Activated naive CD8-positive, alpha-beta T cell treated with anti-CD3 and anti-CD28 coated beads for 36 hours (primary cell): ENCODE measurements around the gene C4orf46. TPM values are rescaled to one million over a fixed set of nuclear protein-coding genes. Genes with fewer than 3 reads are reported as not detected.
"Not testable (repeated sequence)": the region's sequence is repeated elsewhere in the genome, so short reads cannot be mapped to it uniquely, and the experiment has no call there.

ENCODE experiments used
- DNase-seq: peaks from one replicate; pipeline ENCODE4 v3.0.0; 2021
- H3K27ac Mint-ChIP-seq: one replicate; pipeline ENCODE4 v1.8.0; 2022; ENCODE audit warnings: mild to moderate bottlenecking, moderate library complexity, mixed read lengths
- H3K27me3 Mint-ChIP-seq: one replicate; pipeline ENCODE4 v1.8.0; 2022; ENCODE audit warnings: mild to moderate bottlenecking, mixed read lengths
- H3K36me3 Mint-ChIP-seq: one replicate; pipeline ENCODE4 v1.8.0; 2021; ENCODE audit warnings: mild to moderate bottlenecking, mixed read lengths
- H3K4me1 Mint-ChIP-seq: one replicate; pipeline ENCODE4 v1.8.0; 2021; ENCODE audit warnings: mixed read lengths
- H3K4me3 Mint-ChIP-seq: one replicate; pipeline ENCODE4 v1.8.0; 2022; ENCODE audit warnings: mild to moderate bottlenecking, moderate library complexity, mixed read lengths
- H3K9me3 Mint-ChIP-seq: one replicate; pipeline ENCODE4 v1.8.0; 2022; ENCODE audit warnings: mixed read lengths
- total RNA-seq, 2 experiments: library from RNA; stranded (reverse); gene quantifications; one replicate each; pipeline ENCODE4 v1.2.3, GENCODE V29; 2021

Gene C4orf46
- 10 to 100 TPM; 18.9 to 20.9 TPM for total RNA-seq

- peak within 1 kb of the TSS; percentile 98 for H3K4me3 Mint-ChIP-seq
- no peaks in the 10 kb centered on the region for H3K9me3 Mint-ChIP-seq
- H3K36me3 Mint-ChIP-seq = peaks cover 14% of the 10 kb centered on the region
- no peak for DNase-seq
- no peaks in the 10 kb centered on the region for H3K27me3 Mint-ChIP-seq
- H3K27ac Mint-ChIP-seq = peak within 1 kb of the TSS; percentile 98
- H3K4me1 Mint-ChIP-seq = peaks cover 21% of the 10 kb centered on the region
Observed at GRCh38 chr4:158671665-158671914, at the start of gene C4orf46. Gene C4orf46, minus strand, starts transcription at chr4:158671887. Its CDS starts 86 bp downstream, at chr4:158671801.

- no peak for DNase-seq
- Mint-ChIP-seq H3K27me3 (no peaks in the 10 kb centered on the region), H3K9me3 (no peaks in the 10 kb centered on the region), H3K4me3 (no peak overlapping the region), H3K4me1 (peaks cover 16% of the 10 kb centered on the region), H3K36me3 (peaks cover 61% of the 10 kb centered on the region), H3K27ac (peak overlapping the region; percentile 31)
Observed at GRCh38 chr4:158715802-158716201, 44.1 kb upstream of the C4orf46 start.

GRCh38 chr4:158714937-158715336 is 43.2 kb upstream of the C4orf46 start:
- no peaks in the 10 kb centered on the region for H3K9me3 Mint-ChIP-seq
- H3K27ac Mint-ChIP-seq = no peak overlapping the region
- peaks cover 61% of the 10 kb centered on the region for H3K36me3 Mint-ChIP-seq
- no peaks in the 10 kb centered on the region for H3K27me3 Mint-ChIP-seq
- peaks cover 15% of the 10 kb centered on the region for H3K4me1 Mint-ChIP-seq
- H3K4me3 Mint-ChIP-seq = no peak overlapping the region
- no peak for DNase-seq

DNA sequence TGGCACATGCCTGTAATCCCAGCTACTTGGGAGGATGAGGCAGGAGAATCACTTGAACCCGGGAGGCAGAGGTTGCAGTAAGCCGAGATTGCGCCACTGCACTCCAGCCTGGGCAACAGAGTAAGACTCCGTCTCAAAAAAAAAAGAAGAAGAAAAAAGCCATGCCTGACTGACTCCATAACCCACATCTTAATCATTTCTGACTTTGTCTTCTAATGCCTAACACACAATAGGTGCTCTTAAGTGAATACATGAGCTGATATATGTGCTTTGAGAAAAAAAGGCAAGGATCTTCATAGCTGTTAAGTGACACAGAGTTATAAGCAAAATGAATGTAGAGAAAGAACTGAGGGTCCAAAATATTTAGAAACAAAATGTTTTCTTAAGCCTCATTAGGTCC is 40.9 kb upstream of the C4orf46 start:
- not testable (repeated sequence) for DNase-seq, H3K4me1 Mint-ChIP-seq, H3K27ac Mint-ChIP-seq, H3K27me3 Mint-ChIP-seq, H3K4me3 Mint-ChIP-seq, H3K9me3 Mint-ChIP-seq
- peaks cover 52% of the 10 kb centered on the region for H3K36me3 Mint-ChIP-seq

DNA sequence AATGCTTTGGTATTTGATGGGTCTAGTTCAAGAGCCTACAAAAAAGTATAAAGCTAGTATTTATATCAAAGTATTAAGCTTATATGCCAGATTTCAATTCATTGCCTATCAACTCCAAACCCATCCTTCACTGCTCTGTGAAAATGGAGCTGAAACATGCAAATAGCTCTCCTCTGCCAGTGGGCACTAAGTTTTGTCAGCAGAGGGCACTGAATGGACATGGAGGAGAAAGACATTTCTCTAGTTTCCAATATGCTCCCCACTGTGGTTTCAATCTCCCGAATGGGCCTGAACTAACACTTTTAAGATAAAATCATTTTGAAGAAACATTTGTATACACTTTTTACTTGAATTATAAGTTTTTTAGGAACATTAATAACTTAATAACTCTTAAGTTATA is 39.1 kb upstream of the C4orf46 start:
- Mint-ChIP-seq H3K27ac (no peak overlapping the region), H3K36me3 (peaks cover 51% of the 10 kb centered on the region), H3K4me3 (no peak overlapping the region), H3K27me3 (no peaks in the 10 kb centered on the region), H3K9me3 (no peaks in the 10 kb centered on the region), H3K4me1 (peaks cover 2% of the 10 kb centered on the region)
- DNase-seq = no peak

GRCh38 chr4:158704274-158704673 is 32.6 kb upstream of the C4orf46 start:
- no peak for DNase-seq
- Mint-ChIP-seq H3K4me1 (no peaks in the 10 kb centered on the region), H3K27me3 (no peaks in the 10 kb centered on the region), H3K4me3 (no peak overlapping the region), H3K36me3 (peaks cover 23% of the 10 kb centered on the region), H3K9me3 (no peaks in the 10 kb centered on the region), H3K27ac (no peak overlapping the region)

DNA sequence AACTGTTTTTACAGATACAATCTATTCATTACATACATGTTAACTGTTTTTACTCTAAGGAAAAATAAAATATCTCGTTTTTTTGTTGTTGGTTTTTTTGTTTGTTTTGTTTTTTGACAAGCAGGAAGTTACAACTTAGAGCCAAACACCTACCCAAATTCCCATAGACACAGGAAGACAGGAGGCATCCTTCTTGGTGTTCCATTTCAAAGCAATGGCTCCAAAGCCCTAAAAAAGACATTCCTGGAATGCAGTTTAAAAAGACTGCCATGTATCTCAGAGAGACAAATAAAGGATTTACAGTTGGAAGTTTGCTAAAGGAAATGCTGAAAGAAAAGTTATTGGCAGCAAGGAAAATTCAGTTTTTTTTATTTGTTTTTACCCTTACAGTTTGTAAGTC is 17.1 kb upstream of the C4orf46 start:
- Mint-ChIP-seq H3K27ac (no peak overlapping the region), H3K9me3 (no peaks in the 10 kb centered on the region)

DNA sequence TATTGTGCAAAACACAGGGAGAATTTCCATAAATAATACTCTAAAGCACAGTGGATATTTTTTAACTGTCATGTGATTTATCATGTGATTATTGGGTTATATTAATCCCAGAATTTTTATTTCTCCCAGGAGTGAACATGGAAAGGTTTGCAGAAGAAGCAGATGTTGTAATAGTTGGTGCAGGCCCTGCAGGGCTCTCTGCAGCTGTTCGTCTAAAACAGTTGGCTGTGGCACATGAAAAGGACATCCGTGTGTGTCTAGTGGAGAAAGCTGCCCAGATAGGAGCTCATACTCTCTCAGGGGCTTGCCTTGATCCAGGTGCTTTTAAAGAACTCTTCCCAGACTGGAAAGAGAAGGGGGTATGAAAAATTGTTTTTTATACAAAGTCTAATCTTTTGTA is 10.4 kb upstream of the C4orf46 start:
- no peak for DNase-seq
- H3K27ac Mint-ChIP-seq = no peak overlapping the region
- H3K27me3 Mint-ChIP-seq = no peaks in the 10 kb centered on the region
- peaks cover 12% of the 10 kb centered on the region for H3K36me3 Mint-ChIP-seq
- no peak overlapping the region for H3K4me3 Mint-ChIP-seq
- no peaks in the 10 kb centered on the region for H3K9me3 Mint-ChIP-seq
- no peaks in the 10 kb centered on the region for H3K4me1 Mint-ChIP-seq

More for the DNA sequence above, 17.1 kb upstream of the C4orf46 start:
- no peaks in the 10 kb centered on the region for H3K4me1 Mint-ChIP-seq
- no peaks in the 10 kb centered on the region for H3K27me3 Mint-ChIP-seq
- no peak for DNase-seq
- peaks cover 10% of the 10 kb centered on the region for H3K36me3 Mint-ChIP-seq
- no peak overlapping the region for H3K4me3 Mint-ChIP-seq

GRCh38 chr4:158681629-158682028 is 9.9 kb upstream of the C4orf46 start:
- no peaks in the 10 kb centered on the region for H3K27me3 Mint-ChIP-seq

DNA sequence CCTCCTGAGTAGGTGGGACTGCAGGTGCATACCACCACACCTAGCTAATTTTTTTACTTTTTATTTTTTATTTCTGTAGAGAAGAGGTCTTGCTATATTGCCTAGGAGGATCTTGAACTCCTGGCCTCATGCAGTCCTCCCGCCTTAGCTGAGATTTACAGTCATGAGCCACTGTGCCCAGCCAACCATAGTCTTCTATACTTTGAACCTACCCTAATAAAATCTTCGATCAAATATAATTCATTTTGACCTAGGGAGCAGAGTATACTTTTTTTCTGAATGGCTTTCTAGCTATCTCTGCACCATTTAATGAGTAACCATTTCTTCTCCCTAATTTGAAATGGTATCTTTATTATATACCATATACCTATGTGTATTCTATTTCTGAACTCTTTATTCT is 7.1 kb upstream of the C4orf46 start:
- peaks cover 5% of the 10 kb centered on the region for H3K4me1 Mint-ChIP-seq
- H3K9me3 Mint-ChIP-seq = no peaks in the 10 kb centered on the region
- H3K4me3 Mint-ChIP-seq = no peak overlapping the region
- no peak for DNase-seq
- H3K36me3 Mint-ChIP-seq = peaks cover 6% of the 10 kb centered on the region
- H3K27ac Mint-ChIP-seq = no peak overlapping the region
- H3K27me3 Mint-ChIP-seq = no peaks in the 10 kb centered on the region

More at GRCh38 chr4:158681629-158682028, 9.9 kb upstream of the C4orf46 start:
- no peak overlapping the region for H3K27ac Mint-ChIP-seq
- peaks cover 3% of the 10 kb centered on the region for H3K4me1 Mint-ChIP-seq
- no peaks in the 10 kb centered on the region for H3K9me3 Mint-ChIP-seq
- no peak for DNase-seq
- H3K36me3 Mint-ChIP-seq = peaks cover 9% of the 10 kb centered on the region
- H3K4me3 Mint-ChIP-seq = no peak overlapping the region

DNA sequence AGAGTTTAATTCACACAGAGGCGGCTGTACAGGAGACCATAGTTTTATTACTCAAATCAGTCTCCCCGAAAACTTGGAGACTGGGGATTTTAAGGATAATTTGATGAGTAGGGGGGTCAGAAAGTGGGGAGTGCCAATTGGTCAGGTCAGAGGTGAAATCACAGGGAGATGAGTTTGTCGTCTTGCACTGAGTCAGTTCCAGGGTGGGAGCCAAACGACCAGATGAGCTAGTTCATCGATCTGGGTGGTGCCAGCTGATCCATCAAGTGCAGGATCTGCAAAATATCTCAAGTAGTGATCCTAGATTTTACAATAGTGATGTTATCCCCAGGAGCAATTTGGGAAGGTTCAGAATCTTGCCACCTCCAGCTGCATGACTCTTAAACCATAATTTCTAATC is 4.4 kb upstream of the C4orf46 start:
- no peaks in the 10 kb centered on the region for H3K27me3 Mint-ChIP-seq
- peaks cover 11% of the 10 kb centered on the region for H3K4me1 Mint-ChIP-seq
- no peaks in the 10 kb centered on the region for H3K9me3 Mint-ChIP-seq
- DNase-seq = no peak
- H3K4me3 Mint-ChIP-seq = no peak overlapping the region
- peaks cover 4% of the 10 kb centered on the region for H3K36me3 Mint-ChIP-seq
- no peak overlapping the region for H3K27ac Mint-ChIP-seq

DNA sequence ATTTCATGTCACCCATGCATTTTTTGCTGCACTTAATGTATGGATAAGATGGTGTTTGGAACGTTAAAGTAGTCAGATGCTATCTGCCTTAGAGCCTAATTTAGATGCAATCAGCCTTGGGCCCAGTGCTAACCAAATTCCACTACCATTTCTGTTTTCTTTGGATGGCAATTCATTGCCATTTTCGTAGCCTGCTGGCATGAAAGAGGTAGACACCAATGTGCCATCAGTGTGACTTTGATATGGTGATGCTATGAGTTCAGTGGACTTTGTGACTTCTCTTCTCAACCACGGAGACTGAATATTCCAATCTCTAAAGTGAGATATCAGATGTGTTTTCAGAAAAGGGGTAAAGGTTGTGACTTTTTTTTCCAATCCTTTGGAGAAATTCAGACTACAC is 1.9 kb upstream of the C4orf46 start:
- no peaks in the 10 kb centered on the region for H3K9me3 Mint-ChIP-seq
- H3K27me3 Mint-ChIP-seq = no peaks in the 10 kb centered on the region
- peaks cover 12% of the 10 kb centered on the region for H3K36me3 Mint-ChIP-seq
- H3K27ac Mint-ChIP-seq = no peak overlapping the region
- no peak overlapping the region for H3K4me3 Mint-ChIP-seq
- peaks cover 24% of the 10 kb centered on the region for H3K4me1 Mint-ChIP-seq
- DNase-seq = no peak

GRCh38 chr4:158671915-158672806 is 474 bp upstream of the C4orf46 start, which contains the start of gene ETFDH:
Gene ETFDH, plus strand, starts transcription at chr4:158672296. Its CDS starts 161 bp downstream, at chr4:158672457.
- no peaks in the 10 kb centered on the region for H3K9me3 Mint-ChIP-seq
- H3K4me1 Mint-ChIP-seq = peaks cover 24% of the 10 kb centered on the region
- peak; percentile 98 for DNase-seq
- H3K36me3 Mint-ChIP-seq = peaks cover 14% of the 10 kb centered on the region
- peak within 1 kb of the TSS; percentile 98 for H3K4me3 Mint-ChIP-seq
- peak within 1 kb of the TSS; percentile 98 for H3K27ac Mint-ChIP-seq
- H3K27me3 Mint-ChIP-seq = no peaks in the 10 kb centered on the region

GRCh38 chr4:158670975-158671664 is 567 bp downstream of the C4orf46 start:
- Mint-ChIP-seq H3K9me3 (no peaks in the 10 kb centered on the region), H3K27me3 (no peaks in the 10 kb centered on the region), H3K4me1 (peaks cover 21% of the 10 kb centered on the region), H3K36me3 (peaks cover 17% of the 10 kb centered on the region), H3K4me3 (peak overlapping the region; percentile 98), H3K27ac (peak overlapping the region; percentile 98)
- peak; percentile 72 for DNase-seq

DNA sequence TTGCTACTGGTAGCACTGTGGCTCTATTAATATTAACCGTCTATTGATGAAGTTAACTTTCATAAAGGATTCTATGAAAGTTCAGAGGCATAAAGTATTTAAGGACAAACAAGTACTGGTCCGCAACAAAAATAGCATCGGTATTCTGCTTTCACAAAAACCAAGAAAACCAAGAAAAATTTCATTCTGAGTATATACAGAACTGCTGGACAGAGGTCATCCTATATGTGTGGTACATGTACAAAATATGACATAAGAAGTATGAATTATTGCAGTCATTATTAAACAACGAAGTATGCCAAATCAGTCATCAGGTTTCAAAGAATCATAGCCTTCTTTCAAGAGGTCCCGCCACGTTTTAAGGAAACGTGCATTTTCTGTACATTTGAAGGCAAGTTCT is 2.4 kb downstream of the C4orf46 start:
- peaks cover 25% of the 10 kb centered on the region for H3K36me3 Mint-ChIP-seq
- H3K4me3 Mint-ChIP-seq = no peak overlapping the region
- H3K27me3 Mint-ChIP-seq = no peaks in the 10 kb centered on the region
- peaks cover 21% of the 10 kb centered on the region for H3K4me1 Mint-ChIP-seq
- H3K9me3 Mint-ChIP-seq = no peaks in the 10 kb centered on the region
- no peak overlapping the region for H3K27ac Mint-ChIP-seq
- no peak for DNase-seq
